ENCODE measurements around the gene SHD. TPM values are rescaled to one million over a fixed set of nuclear protein-coding genes. Genes with fewer than 3 reads are reported as not detected.

Gene SHD
- total and polyA plus RNA-seq, 2 of the 8 experiments (the other 6 are each of a cell fraction or from before 2014, with no cell fraction given), result 5.8 to 10.7 TPM

DNA sequence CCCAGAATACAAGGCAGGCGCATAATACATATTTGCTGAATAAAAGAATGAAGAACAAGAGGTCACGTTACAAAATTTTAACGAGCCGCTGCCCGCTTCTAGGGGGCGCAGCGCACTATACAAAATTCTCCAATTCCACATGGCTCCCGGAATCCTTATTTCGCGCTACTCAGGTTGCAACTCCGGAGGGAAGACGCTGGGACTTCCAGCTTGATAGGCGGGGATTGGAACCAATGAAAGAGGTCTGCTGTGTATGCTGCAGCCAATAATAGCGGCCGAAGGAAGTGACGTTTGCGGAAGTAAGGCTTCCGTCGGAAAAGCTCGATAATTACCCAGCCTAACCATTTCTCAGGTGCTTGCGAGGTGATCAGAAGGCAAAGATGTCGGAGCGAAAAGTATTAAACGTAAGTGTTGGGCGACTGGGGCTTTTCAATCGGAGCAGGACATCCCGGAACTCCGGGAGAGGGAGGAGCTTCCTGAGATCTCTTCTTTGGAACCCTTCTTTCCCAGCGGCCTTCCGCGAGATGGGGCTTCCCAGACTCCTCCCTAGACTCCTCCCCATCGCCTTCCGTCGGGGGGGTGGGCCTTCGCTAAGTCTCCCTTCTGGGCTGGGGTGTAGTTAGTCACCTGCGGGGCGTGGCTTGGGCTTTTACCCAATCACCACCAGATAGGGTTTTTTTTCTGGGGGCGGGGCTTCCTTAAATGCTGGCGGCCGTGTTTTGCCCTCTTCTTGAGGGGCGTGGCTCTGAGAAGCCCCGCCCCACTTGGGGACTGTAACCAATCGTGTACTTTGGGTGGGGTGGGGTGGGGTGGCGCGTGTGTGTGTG, 32.1 kb upstream of the SHD start, which contains the start of gene YJU2 (continued):
- peak; percentile 38 for TF ChIP-seq JUND (IDR thresholded peaks at IDR 0.05; ENCODE audit: low read length)
- TF ChIP-seq SIX5 (IDR thresholded peaks at IDR 0.05; ENCODE audit: low read depth, low read length), result peak; percentile 52; the same call in 1 of the 2 replicates
- TF ChIP-seq YY1 (IDR thresholded peaks at IDR 0.05; ENCODE audit: low read depth, low read length), result peak; percentile 84
- TF ChIP-seq TAF7 (optimal IDR thresholded peaks at IDR 0.05; ENCODE audit: borderline replicate concordance, low read depth, low read length), result peak; percentile 83
- peak; percentile 43; the same call in 1 of the 2 replicates for TF ChIP-seq E2F6 (IDR thresholded peaks at IDR 0.05)
- TF ChIP-seq, protein P1, sequence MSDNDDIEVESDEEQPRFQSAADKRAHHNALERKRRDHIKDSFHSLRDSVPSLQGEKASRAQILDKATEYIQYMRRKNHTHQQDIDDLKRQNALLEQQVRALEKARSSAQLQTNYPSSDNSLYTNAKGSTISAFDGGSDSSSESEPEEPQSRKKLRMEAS (IDR thresholded peaks at IDR 0.05), result peak; percentile 94
- TF ChIP-seq HDAC6 (IDR thresholded peaks at IDR 0.05; ENCODE audit: low read depth, low read length), result no peak
- peak; percentile 91 for TF ChIP-seq CREB1 (IDR thresholded peaks at IDR 0.05)
- peak; percentile 97 for TF ChIP-seq SP2 (IDR thresholded peaks at IDR 0.05; ENCODE audit: low read length)
- TF ChIP-seq POU5F1 (IDR thresholded peaks at IDR 0.05; ENCODE audit: low read depth, low read length), result no peak
- TF ChIP-seq USF2 (IDR thresholded peaks at IDR 0.05; ENCODE audit: low read length), result no peak
- 0 out of 4 replicates have a peak, but pooled peaks have one; percentile 25 to 51 for TF ChIP-seq HDAC2 (IDR thresholded peaks at IDR 0.05; ENCODE audit: borderline replicate concordance in 1 of 2, low read depth in 2 of 2, low read length in 2 of 2)
- peak; percentile 96 for TF ChIP-seq PHF8 (conservative IDR thresholded peaks at IDR 0.05; ENCODE audit: low read depth, low read length)
- TF ChIP-seq, protein P2, sequence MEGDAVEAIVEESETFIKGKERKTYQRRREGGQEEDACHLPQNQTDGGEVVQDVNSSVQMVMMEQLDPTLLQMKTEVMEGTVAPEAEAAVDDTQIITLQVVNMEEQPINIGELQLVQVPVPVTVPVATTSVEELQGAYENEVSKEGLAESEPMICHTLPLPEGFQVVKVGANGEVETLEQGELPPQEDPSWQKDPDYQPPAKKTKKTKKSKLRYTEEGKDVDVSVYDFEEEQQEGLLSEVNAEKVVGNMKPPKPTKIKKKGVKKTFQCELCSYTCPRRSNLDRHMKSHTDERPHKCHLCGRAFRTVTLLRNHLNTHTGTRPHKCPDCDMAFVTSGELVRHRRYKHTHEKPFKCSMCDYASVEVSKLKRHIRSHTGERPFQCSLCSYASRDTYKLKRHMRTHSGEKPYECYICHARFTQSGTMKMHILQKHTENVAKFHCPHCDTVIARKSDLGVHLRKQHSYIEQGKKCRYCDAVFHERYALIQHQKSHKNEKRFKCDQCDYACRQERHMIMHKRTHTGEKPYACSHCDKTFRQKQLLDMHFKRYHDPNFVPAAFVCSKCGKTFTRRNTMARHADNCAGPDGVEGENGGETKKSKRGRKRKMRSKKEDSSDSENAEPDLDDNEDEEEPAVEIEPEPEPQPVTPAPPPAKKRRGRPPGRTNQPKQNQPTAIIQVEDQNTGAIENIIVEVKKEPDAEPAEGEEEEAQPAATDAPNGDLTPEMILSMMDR (IDR thresholded peaks at IDR 0.05; ENCODE audit: control extremely low read depth in 1 of 3, insufficient read depth in 1 of 3, low read depth in 1 of 3, low read length in 3 of 3), result peak; percentile 45 to 65 (median 55)
- TF ChIP-seq GTF2F1 (IDR thresholded peaks at IDR 0.05; ENCODE audit: borderline replicate concordance, low read depth, low read length), result no peak
- peak; percentile 12 to 42; a peak in 3 of 4 replicates for TF ChIP-seq RAD21 (IDR thresholded peaks at IDR 0.05 in 1 of 2, conservative IDR thresholded peaks at IDR 0.05 in 1 of 2; ENCODE audit: low read depth in 2 of 2, low read length in 2 of 2)
- TF ChIP-seq ASH2L (IDR thresholded peaks at IDR 0.05; ENCODE audit: low read length), result peak; percentile 67
- TF ChIP-seq TBP (IDR thresholded peaks at IDR 0.05; ENCODE audit: low read depth, low read length), result peak; percentile 82
